NCI-H1436 treated with DMSO at 0.1 percent for 48 hours (cell line): Measurements from ENCODE around the gene SUGP2.

Source experiments
- DNase-seq: peaks from one replicate; lab custom pipeline; 2025; lab: John Stamatoyannopoulos, UW

Gene SUGP2

DNA sequence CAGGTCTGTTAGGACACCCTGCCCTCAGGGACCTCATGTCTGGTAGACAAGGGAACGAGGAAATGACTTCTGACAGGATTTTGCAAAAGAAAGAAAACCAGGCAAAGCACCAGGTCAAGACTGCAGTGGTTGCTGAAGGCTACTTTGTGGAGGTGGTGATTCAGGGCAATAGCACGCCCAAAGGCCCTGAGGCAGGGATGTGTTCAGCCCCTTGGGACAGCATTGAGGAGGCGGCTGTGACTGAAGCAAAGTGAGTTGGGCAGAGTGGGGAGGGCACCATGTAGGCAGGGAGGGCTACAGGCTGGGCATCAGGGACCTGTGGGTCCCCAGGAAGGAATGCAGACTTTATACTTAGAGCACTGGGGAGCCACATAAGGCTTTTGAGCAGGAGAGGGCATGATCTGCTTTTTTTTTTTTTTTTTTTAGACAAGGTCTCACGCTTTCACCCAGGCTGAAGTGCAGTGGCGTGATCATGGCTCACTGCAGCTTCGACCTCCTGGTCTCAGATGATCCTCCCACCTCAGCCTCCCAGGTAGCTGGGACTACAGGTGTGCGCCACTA is 81.5 kb downstream of the SUGP2 start:
- DNase-seq, result no peak

GRCh38 chr19:18949858-18950257 is 83.5 kb downstream of the SUGP2 start:
- no peak for DNase-seq

DNA sequence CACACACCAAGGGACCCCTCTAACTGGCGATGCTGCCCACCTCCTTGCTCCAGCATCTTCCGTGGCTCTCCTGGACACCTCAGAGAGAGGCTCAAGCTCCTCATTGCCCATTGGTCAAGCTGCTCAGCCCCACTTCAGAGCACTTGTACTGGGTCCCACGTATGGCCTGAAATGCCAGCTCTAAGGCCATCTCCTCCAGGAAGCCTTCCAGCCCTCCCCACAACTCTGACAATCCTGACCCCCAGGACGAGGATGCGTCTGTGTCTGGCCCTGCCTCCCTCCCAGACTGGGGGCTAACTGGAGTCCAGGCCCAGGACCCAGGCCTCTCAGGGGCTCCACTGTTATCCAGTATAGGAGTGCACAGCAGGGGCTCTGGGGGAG is 84.4 kb downstream of the SUGP2 start:
- DNase-seq, result no peak

DNA sequence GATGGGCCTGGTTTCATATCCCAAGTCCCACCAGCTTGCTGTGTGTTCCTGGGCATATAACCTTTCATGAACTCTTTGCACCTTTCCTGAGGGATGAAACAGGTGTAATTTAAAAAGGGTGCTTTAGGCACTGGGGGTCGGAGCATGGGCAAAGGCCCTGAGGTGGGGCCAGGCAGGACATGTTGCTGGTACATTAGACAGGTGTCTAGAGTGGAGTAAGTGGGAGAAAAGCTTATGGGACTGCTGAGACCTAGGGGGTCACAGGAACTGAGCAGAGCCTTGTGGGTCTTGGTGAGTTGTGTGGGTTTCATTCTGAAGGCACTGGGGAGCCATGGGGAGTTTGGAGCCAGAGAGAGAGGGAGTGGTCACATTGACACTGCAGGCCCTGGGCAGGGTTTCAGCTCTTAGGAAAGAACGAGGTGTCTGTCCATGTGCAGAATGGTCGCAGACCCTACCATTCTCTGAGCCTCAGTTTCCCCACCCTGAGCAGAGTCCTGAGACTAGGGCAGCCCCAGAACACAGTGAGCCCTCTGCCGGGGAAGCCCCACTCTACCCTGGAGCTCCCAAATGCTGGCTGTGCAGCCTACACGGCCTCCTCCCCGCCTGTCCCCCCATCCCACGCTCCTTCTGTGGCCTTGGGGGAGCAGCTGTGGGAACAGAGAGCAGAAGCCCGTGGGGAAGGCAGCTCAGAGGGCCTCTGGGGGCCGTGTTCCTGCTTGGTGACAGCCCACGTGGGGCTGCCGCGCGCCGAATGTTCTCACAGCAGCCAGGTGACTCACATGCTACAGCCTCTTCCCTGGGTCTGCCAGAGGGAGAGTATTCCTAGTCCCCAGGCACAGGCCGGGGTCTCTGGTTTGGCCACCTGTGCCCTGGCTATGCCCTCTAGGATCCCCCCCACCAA is 85.0 kb downstream of the SUGP2 start:
- DNase-seq, result no peak

- DNase-seq, result no peak
Observed at GRCh38 chr19:18946918-18947317, 86.4 kb downstream of the SUGP2 start.

GRCh38 chr19:18946335-18946734 is 87.0 kb downstream of the SUGP2 start:
- DNase-seq, result no peak

DNA sequence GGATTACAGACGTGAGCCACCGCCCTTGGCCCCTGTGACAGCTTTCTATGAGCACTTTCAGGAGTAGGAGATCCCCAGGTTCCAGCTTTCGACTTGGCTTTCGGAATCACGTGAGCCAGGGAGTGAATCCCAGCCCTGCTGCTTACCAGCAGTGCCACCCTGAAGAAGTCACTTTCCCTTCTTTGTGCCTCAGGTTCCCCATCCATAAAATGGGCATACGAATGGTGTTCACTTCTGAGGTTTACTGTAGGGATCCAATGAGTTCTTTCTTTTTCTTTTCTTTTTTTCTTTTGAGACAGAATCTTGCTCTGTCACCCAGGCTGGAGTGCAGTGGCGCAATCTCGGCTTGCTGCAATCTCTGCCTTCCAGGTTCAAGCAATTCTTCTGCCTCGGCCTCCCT is 88.0 kb downstream of the SUGP2 start:
- no peak for DNase-seq

- DNase-seq, result no peak
Observed at GRCh38 chr19:18943465-18943864, 89.9 kb downstream of the SUGP2 start.

DNA sequence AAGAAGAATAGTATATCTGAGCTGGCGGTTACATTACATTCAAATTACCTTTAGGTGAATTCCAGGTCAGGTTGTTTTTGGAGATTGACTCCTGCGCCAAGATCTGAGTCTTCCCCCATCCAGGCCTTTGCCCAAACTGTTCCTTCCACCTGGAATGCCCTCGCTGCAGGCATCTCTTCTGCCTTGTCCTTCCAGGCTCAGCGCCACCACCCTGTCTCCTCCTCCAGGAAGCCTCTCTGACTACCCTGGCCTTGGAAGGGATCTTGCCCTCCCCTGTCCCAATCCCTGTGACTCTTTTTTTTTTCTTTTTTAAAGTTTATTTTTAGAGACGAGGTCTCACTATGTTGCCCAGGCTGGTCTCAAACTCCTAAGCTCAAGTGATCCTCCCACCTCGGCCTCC is 90.6 kb downstream of the SUGP2 start:
- no peak for DNase-seq

DNA sequence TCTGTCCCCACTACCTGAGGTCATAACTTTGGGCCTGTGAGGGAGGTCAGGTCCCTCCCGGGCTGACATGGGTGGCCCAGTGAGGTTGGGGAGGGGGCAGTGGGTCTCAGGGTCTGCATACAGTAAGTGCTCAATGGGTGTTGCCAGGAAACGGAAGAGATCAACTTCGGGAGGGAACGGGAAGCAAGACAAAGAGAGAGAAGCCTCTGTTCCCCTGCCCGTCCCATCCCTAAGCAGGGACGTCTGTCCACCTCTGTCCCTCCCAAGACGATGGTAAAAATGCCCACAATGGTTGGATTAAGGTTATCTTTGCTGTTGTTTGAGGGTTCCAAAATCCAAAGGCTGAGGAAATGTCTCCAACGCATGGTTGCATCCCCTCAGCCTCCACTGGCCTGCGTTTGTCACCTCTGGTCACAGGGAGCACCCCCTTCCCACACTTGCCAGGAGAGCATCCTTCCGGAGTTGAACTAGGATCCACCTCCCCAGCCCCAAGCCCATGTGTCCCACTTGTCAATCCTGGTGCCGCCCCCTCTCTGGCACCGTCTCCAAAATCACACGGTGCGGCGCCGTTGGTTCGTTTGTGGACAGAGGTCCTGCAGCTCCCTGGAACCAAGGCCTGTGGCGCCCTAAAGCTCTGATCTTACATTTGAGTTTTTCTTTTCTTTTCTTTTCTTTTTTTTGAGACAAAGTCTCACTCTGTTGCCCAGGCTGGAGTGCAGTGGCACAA is 91.5 kb downstream of the SUGP2 start:
- DNase-seq, result no peak
